H9 (cell line): ENCODE measurements around the gene RFWD3. TPM values are rescaled to one million over a fixed set of nuclear protein-coding genes. Genes with fewer than 3 reads are reported as not detected.

Experiments
- DNase-seq: peaks from one replicate; pipeline ENCODE4 v3.0.0-alpha.2; 2017
- H2AFZ ChIP-seq: one replicate; pipeline ENCODE4 v1.6.1; 2013; ENCODE audit warnings: mild to moderate bottlenecking, low read length, control low read depth, moderate library complexity
- H2AK5ac ChIP-seq: 2 replicates; pipeline ENCODE4 v1.6.1; 2013; ENCODE audit warnings: low read length, control low read depth, mixed read lengths; ENCODE audit not compliant: insufficient read length
- H2BK120ac ChIP-seq: one replicate; pipeline ENCODE4 v1.6.1; 2013; ENCODE audit warnings: low read depth, mild to moderate bottlenecking, low read length, control low read depth, inconsistent platforms; ENCODE audit not compliant: poor library complexity, severe bottlenecking
- H2BK12ac ChIP-seq: 2 replicates; pipeline ENCODE4 v1.6.1; 2013; ENCODE audit warnings: low read length, control low read depth, mixed read lengths, low read depth; ENCODE audit not compliant: insufficient read length
- H2BK15ac ChIP-seq: 2 replicates; pipeline ENCODE4 v1.6.1; 2013; ENCODE audit warnings: low read depth, low read length, control low read depth
- H2BK20ac ChIP-seq: one replicate; pipeline ENCODE4 v1.6.1; 2013; ENCODE audit warnings: low read depth, mild to moderate bottlenecking, low read length, control low read depth, inconsistent platforms; ENCODE audit not compliant: poor library complexity, severe bottlenecking
- H2BK5ac ChIP-seq: 2 replicates; pipeline ENCODE4 v1.6.1; 2013; ENCODE audit warnings: low read length, control low read depth, mixed read lengths; ENCODE audit not compliant: insufficient read length
- H3K14ac ChIP-seq: 2 replicates; pipeline ENCODE4 v1.6.1; 2013; ENCODE audit warnings: low read length, control low read depth; ENCODE audit not compliant: insufficient read depth
- H3K18ac ChIP-seq: 2 replicates; pipeline ENCODE4 v1.6.1; 2013; ENCODE audit warnings: low read depth, mild to moderate bottlenecking, mixed read lengths, low read length, control low read depth; ENCODE audit not compliant: insufficient read length
- H3K23ac ChIP-seq: 2 replicates; pipeline ENCODE4 v1.6.1; 2013; ENCODE audit warnings: low read length, control low read depth, mixed read lengths, low read depth; ENCODE audit not compliant: insufficient read length
- H3K23me2 ChIP-seq: 2 replicates; pipeline ENCODE4 v1.6.1; 2013; ENCODE audit warnings: low read depth, mild to moderate bottlenecking, mixed read lengths, low read length, control low read depth; ENCODE audit not compliant: insufficient read length, poor library complexity, severe bottlenecking
- H3K27ac ChIP-seq: 2 replicates; pipeline ENCODE4 v1.5.1; 2013; ENCODE audit warnings: low read length, control low read depth, mixed read lengths, low read depth; ENCODE audit not compliant: insufficient read length
- H3K27me3 ChIP-seq: 2 replicates; pipeline ENCODE4 v1.6.1; 2013; ENCODE audit warnings: low read length, control low read depth, inconsistent platforms; ENCODE audit not compliant: insufficient read depth
- H3K4ac ChIP-seq: 2 replicates; pipeline ENCODE4 v1.6.1; 2013; ENCODE audit warnings: low read depth, mild to moderate bottlenecking, control low read depth, inconsistent platforms, low read length, moderate library complexity
- H3K4me1 ChIP-seq: 2 replicates; pipeline ENCODE4 v1.6.1; 2013; ENCODE audit warnings: low read length, control low read depth, inconsistent platforms; ENCODE audit not compliant: insufficient read depth
- H3K4me2 ChIP-seq: 2 replicates; pipeline ENCODE4 v1.6.1; 2013; ENCODE audit warnings: low read length, control low read depth, mixed read lengths; ENCODE audit not compliant: insufficient read length, insufficient read depth
- H3K56ac ChIP-seq: 2 replicates; pipeline ENCODE4 v1.6.1; 2013; ENCODE audit warnings: low read depth, mild to moderate bottlenecking, mixed read lengths, low read length, control low read depth; ENCODE audit not compliant: insufficient read length
- H3K79me1 ChIP-seq: 2 replicates; pipeline ENCODE4 v1.6.1; 2013; ENCODE audit warnings: low read depth, mild to moderate bottlenecking, moderate library complexity, low read length, control low read depth, inconsistent platforms; ENCODE audit not compliant: insufficient read depth, poor library complexity, severe bottlenecking
- H3K79me2 ChIP-seq: 2 replicates; pipeline ENCODE4 v1.6.1; 2013; ENCODE audit warnings: low read length, control low read depth, inconsistent platforms; ENCODE audit not compliant: insufficient read depth
- H3K9ac ChIP-seq: 2 replicates; pipeline ENCODE4 v1.6.1; 2013; ENCODE audit warnings: low read length, control low read depth, mixed read lengths; ENCODE audit not compliant: insufficient read length; ENCODE audit errors: extremely low read depth
- H3K9me3 ChIP-seq: one replicate; pipeline ENCODE4 v1.6.1; 2013; ENCODE audit warnings: low read depth, low read length, inconsistent platforms; ENCODE audit not compliant: control insufficient read depth
- H3T11ph ChIP-seq: one replicate; pipeline ENCODE4 v1.6.1; 2013; ENCODE audit warnings: mild to moderate bottlenecking, low read length, control low read depth, inconsistent platforms
- H4K20me1 ChIP-seq: one replicate; pipeline ENCODE4 v1.6.1; 2013; ENCODE audit not compliant: control insufficient read depth, insufficient read length, insufficient read depth
- H4K5ac ChIP-seq: 2 replicates; pipeline ENCODE4 v1.6.1; 2013; ENCODE audit warnings: low read depth, mild to moderate bottlenecking, mixed read lengths, low read length, control low read depth; ENCODE audit not compliant: insufficient read length
- H4K8ac ChIP-seq: replicated peaks from 2 replicates; pipeline ENCODE4 v1.6.1; 2013; ENCODE audit warnings: low read length, control low read depth, mixed read lengths, low read depth; ENCODE audit not compliant: insufficient read length
- H4K91ac ChIP-seq: 2 replicates; pipeline ENCODE4 v1.6.1; 2013; ENCODE audit warnings: low read depth, mild to moderate bottlenecking, moderate library complexity, mixed read lengths, low read length, control low read depth; ENCODE audit not compliant: insufficient read length
- H3K27ac Mint-ChIP-seq, 3 experiments: 2 replicates in 2 of 3; 3 replicates in 1 of 3; pipeline ENCODE4 v1.8.0; 2020 to 2021; ENCODE audit warnings: mixed read lengths in 3 of 3, mild to moderate bottlenecking in 1 of 3, moderate library complexity in 1 of 3
- H3K27me3 Mint-ChIP-seq: 2 replicates; pipeline ENCODE4 v1.8.0; 2021; ENCODE audit warnings: low read depth, mild to moderate bottlenecking, moderate library complexity, mixed read lengths
- H3K36me3 Mint-ChIP-seq, 3 experiments: 2 replicates in 2 of 3; 3 replicates in 1 of 3; pipeline ENCODE4 v1.8.0; 2020 to 2021; ENCODE audit warnings: low read depth in 3 of 3, mixed read lengths in 3 of 3; ENCODE audit not compliant: insufficient read depth in 1 of 3
- H3K4me1 Mint-ChIP-seq, 2 experiments: 2 replicates each; pipeline ENCODE4 v1.8.0; 2020; ENCODE audit warnings: mixed read lengths in 2 of 2
- H3K4me3 Mint-ChIP-seq, 2 experiments: 2 replicates in 1 of 2; 3 replicates in 1 of 2; pipeline ENCODE4 v1.8.0; 2020 to 2021; ENCODE audit warnings: mild to moderate bottlenecking in 2 of 2, mixed read lengths in 2 of 2, moderate library complexity in 1 of 2
- H3K9me3 Mint-ChIP-seq, 2 experiments: 2 replicates in 1 of 2; 3 replicates in 1 of 2; pipeline ENCODE4 v1.8.0; 2020; ENCODE audit warnings: mild to moderate bottlenecking in 2 of 2, mixed read lengths in 2 of 2, moderate library complexity in 1 of 2
- WGBS: extraction: QIAGEN DNeasy Blood & Tissue Kit; methylation state at CpG from one replicate; pipeline ENCODE4 v1.1.7; 2013; ENCODE audit warnings: missing lambda C conversion rate, low lambda C conversion rate, mixed read lengths; ENCODE audit not compliant: insufficient read length; ENCODE audit errors: extremely low coverage; 5-methylcytosine and 5-hydroxymethylcytosine counted together
- total RNA-seq: library from RNA; stranded (reverse); gene quantifications from 2 replicates; pipeline ENCODE4 v1.2.1, GENCODE V29; 2021
- TF ChIP-seq, protein P1 (sequence below): fragments of 200-600 bp; sonication (generic); conservative IDR thresholded peaks from 3 replicates; pipeline ENCODE4 v1.8.0; 2021; ENCODE audit warnings: antibody characterized with exemption, mild to moderate bottlenecking

Gene RFWD3
- total RNA-seq, 1 experiment from 2014 or later, result 114 TPM

DNA sequence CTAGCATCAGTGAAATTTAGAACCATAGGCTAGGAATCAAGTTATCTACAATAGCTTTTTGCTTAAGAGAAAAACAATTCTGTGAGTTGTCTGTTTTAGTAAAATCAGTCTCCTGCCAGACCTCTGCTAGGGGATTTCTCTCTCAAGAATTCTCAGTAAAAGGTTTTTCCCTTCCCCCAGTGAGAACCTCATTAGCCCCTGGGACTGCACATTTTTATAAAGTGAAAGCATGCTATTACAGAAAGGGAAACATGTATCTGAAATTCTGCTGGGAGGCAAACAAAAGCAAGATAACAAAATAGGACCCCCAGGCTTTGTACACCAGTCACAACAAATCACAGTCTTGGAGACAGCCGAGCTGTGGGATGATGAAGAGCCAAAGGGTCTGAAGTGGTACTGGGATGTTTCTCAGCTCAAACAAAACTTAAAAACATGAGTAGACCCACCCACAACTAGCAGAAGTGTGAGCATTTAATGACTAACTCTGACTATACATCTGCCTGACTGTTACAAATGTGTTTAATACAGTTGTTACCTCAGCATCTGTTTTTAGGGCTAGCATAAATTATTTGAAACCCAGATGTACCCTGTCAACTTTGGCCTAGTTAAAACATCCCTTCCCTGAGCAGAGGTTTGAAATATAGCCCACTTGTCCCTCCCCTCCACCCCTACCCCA is 39.8 kb downstream of the RFWD3 start:
- DNase-seq, result no peak
- H3K79me1 ChIP-seq, result peaks cover 4% of the 10 kb centered on the region

More for the DNA sequence above, 39.8 kb downstream of the RFWD3 start:
- H3K27me3 Mint-ChIP-seq, result no peaks in the 10 kb centered on the region
- H2AFZ ChIP-seq, result no peak overlapping the region
- no peaks in the 10 kb centered on the region for H3K9me3 Mint-ChIP-seq
- no peaks in the 10 kb centered on the region for H3K9me3 ChIP-seq
- H3K4ac ChIP-seq, result no peak overlapping the region
- H2BK120ac ChIP-seq, result no peak overlapping the region
- H3K27me3 ChIP-seq, result no peaks in the 10 kb centered on the region
- TF ChIP-seq, protein P1, sequence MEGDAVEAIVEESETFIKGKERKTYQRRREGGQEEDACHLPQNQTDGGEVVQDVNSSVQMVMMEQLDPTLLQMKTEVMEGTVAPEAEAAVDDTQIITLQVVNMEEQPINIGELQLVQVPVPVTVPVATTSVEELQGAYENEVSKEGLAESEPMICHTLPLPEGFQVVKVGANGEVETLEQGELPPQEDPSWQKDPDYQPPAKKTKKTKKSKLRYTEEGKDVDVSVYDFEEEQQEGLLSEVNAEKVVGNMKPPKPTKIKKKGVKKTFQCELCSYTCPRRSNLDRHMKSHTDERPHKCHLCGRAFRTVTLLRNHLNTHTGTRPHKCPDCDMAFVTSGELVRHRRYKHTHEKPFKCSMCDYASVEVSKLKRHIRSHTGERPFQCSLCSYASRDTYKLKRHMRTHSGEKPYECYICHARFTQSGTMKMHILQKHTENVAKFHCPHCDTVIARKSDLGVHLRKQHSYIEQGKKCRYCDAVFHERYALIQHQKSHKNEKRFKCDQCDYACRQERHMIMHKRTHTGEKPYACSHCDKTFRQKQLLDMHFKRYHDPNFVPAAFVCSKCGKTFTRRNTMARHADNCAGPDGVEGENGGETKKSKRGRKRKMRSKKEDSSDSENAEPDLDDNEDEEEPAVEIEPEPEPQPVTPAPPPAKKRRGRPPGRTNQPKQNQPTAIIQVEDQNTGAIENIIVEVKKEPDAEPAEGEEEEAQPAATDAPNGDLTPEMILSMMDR, result no peak
- H3K9ac ChIP-seq, result no peak overlapping the region
- no peak overlapping the region for H3K23ac ChIP-seq
- H3K4me2 ChIP-seq, result no peak overlapping the region
- H3K14ac ChIP-seq, result no peak overlapping the region
- H3K79me2 ChIP-seq, result 0 out of 2 replicates have a peak, but pooled peaks cover 3% of the 10 kb centered on the region
- H3K4me1 Mint-ChIP-seq, result peaks cover 12 to 13% of the 10 kb centered on the region in 2 experiments
- H3K18ac ChIP-seq, result no peak overlapping the region
- H3K27ac Mint-ChIP-seq, result no peak overlapping the region
- no CpG with 5 or more reads among the region's 1 CpG for WGBS
- H3K4me3 Mint-ChIP-seq, result no peak overlapping the region
- no peaks in the 10 kb centered on the region for H4K20me1 ChIP-seq
- no peak overlapping the region for H2BK20ac ChIP-seq
- H3K27ac ChIP-seq, result no peak overlapping the region
- H3K23me2 ChIP-seq, result no peaks in the 10 kb centered on the region
- H3T11ph ChIP-seq, result no peak overlapping the region
- H4K8ac ChIP-seq, result no peak overlapping the region
- H3K36me3 Mint-ChIP-seq, result peaks cover 65 to 99% (median 99%) of the 10 kb centered on the region in 3 experiments
- no peak overlapping the region for H2BK12ac ChIP-seq
- no peak overlapping the region for H3K56ac ChIP-seq
- H3K4me1 ChIP-seq, result no peaks in the 10 kb centered on the region
- H2BK15ac ChIP-seq, result no peak overlapping the region
- no peak overlapping the region for H2AK5ac ChIP-seq
- no peak overlapping the region for H2BK5ac ChIP-seq
- no peak overlapping the region for H4K91ac ChIP-seq
- H4K5ac ChIP-seq, result no peak overlapping the region
